ENCODE results near the gene IL4R. TPM values are rescaled to one million over a fixed set of nuclear protein-coding genes. Genes with fewer than 3 reads are reported as not detected.
A peak's percentile ranks its signal among the peaks of the same experiment; 100 is the strongest.

Gene IL4R
- total RNA-seq, 3 donors from 2014 or later: 18.7 to 53.4 (median 51.8) TPM

DNA sequence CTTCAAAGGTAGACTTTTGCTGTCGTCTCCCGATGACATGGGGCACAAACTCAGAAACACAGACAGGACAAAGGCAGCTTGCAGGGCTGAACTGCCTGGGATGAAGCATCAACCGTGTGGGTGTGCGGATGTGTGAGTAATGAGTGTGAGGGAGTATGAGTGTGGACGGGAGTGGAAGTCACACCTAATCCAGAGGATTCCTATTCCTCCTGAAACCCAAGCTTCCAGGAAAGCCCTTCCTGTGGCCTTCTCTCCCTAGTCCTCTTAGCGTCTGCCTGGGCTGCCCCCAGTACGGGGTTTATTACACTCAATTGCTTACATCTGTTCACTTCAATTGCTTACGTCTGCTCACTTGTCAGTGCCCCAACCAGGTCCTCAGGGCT lies 2.3 kb upstream of the IL4R start:
- no peaks in the 10 kb centered on the region for H3K36me3 ChIP-seq
- H3K27ac ChIP-seq: peak overlapping the region in 1 of 2 donors; percentile 3
- H3K27me3 ChIP-seq: no peaks in the 10 kb centered on the region
- H3K4me3 ChIP-seq: no peak overlapping the region
- H3K9me3 ChIP-seq: no peaks in the 10 kb centered on the region
- peaks cover 0 to 5% of the 10 kb centered on the region in 2 donors for H3K4me1 ChIP-seq
- TF ChIP-seq POLR2A (IDR thresholded peaks at IDR 0.05) (no peak), POLR2AphosphoS5 (IDR thresholded peaks at IDR 0.05) (no peak)
- TF ChIP-seq, protein P1, sequence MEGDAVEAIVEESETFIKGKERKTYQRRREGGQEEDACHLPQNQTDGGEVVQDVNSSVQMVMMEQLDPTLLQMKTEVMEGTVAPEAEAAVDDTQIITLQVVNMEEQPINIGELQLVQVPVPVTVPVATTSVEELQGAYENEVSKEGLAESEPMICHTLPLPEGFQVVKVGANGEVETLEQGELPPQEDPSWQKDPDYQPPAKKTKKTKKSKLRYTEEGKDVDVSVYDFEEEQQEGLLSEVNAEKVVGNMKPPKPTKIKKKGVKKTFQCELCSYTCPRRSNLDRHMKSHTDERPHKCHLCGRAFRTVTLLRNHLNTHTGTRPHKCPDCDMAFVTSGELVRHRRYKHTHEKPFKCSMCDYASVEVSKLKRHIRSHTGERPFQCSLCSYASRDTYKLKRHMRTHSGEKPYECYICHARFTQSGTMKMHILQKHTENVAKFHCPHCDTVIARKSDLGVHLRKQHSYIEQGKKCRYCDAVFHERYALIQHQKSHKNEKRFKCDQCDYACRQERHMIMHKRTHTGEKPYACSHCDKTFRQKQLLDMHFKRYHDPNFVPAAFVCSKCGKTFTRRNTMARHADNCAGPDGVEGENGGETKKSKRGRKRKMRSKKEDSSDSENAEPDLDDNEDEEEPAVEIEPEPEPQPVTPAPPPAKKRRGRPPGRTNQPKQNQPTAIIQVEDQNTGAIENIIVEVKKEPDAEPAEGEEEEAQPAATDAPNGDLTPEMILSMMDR (IDR thresholded peaks at IDR 0.05): no peak
- peak in 1 of 2 donors; percentile 16 for DNase-seq (ENCODE audit: low spot score in 2 of 2)
- intact Hi-C loops (cut with DNase I; ENCODE audit: low total_unique reads): loop anchor here (10.0 kb wide), 1 partner anchor 77 kb away; no protein-coding TSS in a partner anchor

DNA sequence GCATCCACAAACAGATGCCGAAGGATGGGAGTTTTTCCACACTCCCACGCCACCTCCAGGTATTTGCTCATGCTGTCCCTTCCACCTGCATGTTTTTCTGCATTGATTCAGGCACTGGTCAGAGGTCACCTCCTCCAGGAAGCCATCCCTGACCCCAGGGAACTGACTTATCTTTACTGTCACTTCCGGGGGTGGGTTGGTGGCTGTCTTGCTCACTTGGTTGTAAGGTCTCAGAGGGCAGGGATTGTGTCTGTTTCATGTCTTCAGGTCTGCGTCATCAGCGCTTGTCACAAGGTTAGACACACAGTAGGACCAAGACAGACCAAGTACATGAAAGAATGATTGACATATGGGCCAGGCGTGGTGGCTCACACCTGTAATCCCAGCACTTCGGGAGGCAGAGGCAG lies 1.9 kb upstream of the IL4R start:
- no peak overlapping the region for H3K4me3 ChIP-seq
- H3K36me3 ChIP-seq: no peaks in the 10 kb centered on the region
- intact Hi-C loops (cut with DNase I; ENCODE audit: low total_unique reads): loop anchor here (10.0 kb wide), 1 partner anchor 77 kb away; no protein-coding TSS in a partner anchor
- no peaks in the 10 kb centered on the region for H3K9me3 ChIP-seq
- peaks cover 0 to 5% of the 10 kb centered on the region in 2 donors for H3K4me1 ChIP-seq
- peak in 1 of 2 donors; percentile 16 for DNase-seq (ENCODE audit: low spot score in 2 of 2)
- no peak overlapping the region for H3K27ac ChIP-seq
- TF ChIP-seq, protein P1 (IDR thresholded peaks at IDR 0.05): no peak
- TF ChIP-seq POLR2AphosphoS5 (IDR thresholded peaks at IDR 0.05): no peak
- no peak for TF ChIP-seq POLR2A (IDR thresholded peaks at IDR 0.05)
- no peaks in the 10 kb centered on the region for H3K27me3 ChIP-seq

DNA sequence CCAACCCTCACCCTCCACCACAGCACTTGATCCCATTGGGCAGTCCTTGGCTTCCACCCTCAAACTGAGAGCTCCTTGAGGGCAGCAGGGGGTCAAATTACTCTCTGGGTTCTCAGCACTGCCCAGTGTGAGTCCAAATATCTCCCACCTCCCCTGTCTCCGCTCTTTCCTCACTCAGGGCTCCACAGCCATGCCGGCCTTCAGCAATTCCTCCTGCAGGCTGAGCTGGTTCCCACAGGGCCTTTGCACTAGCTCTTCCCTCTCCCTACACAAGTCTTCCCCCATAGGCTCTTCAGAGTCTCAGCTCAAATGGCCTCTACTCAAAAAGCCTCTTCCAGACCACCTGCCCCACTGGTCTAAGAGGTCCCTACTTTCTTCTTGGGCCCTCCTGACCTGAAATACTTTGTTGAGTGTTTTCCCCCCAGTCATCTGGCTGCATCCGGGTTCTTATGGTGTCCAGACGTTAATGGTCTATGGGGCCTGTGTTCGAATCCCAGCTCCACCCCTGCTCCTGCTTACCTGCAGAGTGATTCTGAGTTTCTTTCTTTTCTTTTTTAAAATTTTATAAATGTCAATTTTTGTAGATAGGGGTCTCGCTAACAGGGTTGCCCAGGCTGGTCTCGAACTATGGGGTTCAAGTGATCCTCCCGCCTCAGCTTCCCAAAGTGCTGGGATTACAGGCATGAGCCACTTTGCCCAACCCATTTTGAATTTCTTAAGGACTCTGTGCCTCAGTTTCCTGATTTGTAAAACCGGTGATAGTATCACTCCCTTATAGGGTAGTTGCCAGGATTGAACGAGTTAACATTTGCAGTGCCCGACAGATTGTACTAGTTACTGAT lies 973 bp upstream of the IL4R start:
- no peak for TF ChIP-seq POLR2A (IDR thresholded peaks at IDR 0.05)
- TF ChIP-seq POLR2AphosphoS5 (IDR thresholded peaks at IDR 0.05): no peak
- TF ChIP-seq, protein P1 (IDR thresholded peaks at IDR 0.05): no peak
- intact Hi-C loops (cut with DNase I; ENCODE audit: low total_unique reads): loop anchor here (10.0 kb wide), 1 partner anchor 78 kb away; no protein-coding TSS in a partner anchor
- DNase-seq (ENCODE audit: low spot score in 2 of 2): peak in 1 of 2 donors; percentile 17

DNA sequence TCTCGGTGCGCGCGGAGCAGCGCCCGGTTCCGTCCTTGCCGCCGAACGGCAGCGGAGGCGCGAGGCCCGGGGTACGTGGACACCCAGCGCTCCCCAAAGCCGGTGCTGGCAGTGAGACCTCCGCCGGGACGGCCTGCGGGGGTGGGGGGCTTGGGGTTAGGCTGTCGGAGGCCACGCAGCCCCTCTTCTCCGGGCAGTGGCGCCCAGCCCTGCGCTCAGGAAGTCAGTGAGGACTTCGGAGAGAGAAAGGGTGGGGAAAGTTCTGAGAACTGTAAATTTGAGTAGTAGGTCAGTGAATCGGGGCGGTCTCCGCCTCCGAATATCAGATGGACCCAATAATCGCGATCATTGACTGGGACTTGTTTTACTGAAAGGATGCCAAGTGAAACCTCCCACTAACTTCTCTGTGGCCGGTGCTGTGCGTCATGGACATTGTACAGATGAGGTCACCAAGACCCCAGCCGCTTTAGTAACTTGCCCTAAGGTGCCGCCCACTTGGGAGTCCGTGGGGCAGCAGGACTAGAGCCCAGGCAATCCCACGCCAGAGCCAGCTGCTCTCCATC lies 468 bp downstream of the IL4R start:
- Histone ChIP-seq H3K4me3 (peak overlapping the region; percentile 90 to 100 (median 95)), H3K27ac (peak overlapping the region; percentile 97 to 100), H3K9me3 (no peaks in the 10 kb centered on the region), H3K36me3 (no peaks in the 10 kb centered on the region), H3K4me1 (peaks cover 0 to 8% of the 10 kb centered on the region in 2 donors), H3K27me3 (no peaks in the 10 kb centered on the region)
- DNase-seq (ENCODE audit: low spot score in 2 of 2): peak in 1 of 2 donors; percentile 66
- intact Hi-C loops (cut with DNase I; ENCODE audit: low total_unique reads): loop anchor here (10.0 kb wide), 1 partner anchor 79 kb away; no protein-coding TSS in a partner anchor
- TF ChIP-seq POLR2AphosphoS5 (IDR thresholded peaks at IDR 0.05) (peak in 2 of 3 donors; percentile 19 to 70), POLR2A (IDR thresholded peaks at IDR 0.05) (no peak)

More for the DNA sequence above, 973 bp upstream of the IL4R start:
- Histone ChIP-seq H3K27me3 (no peaks in the 10 kb centered on the region), H3K9me3 (no peaks in the 10 kb centered on the region), H3K4me1 (peaks cover 0 to 5% of the 10 kb centered on the region in 2 donors), H3K4me3 (peak overlapping the region; percentile 90 to 100 (median 95)), H3K27ac (peak overlapping the region; percentile 97 to 100), H3K36me3 (no peaks in the 10 kb centered on the region)

DNA sequence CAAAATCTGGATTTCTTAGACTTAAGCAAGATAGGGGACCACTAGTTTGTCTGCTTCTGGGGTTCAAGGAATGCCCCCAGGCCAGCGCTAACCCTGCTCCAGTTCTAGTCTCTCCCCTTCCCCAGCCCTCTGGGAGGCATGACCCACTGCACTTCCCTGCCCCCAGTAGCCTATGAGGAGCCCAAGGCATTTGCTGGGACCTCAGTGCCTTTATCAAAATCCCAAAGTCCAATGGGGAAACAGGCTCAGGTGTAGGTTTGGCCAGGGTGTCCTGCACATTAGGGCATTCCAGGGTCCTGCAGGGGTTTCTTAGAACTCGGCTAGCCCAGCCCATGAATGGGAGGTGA lies 1.2 kb downstream of the IL4R start:
- no peaks in the 10 kb centered on the region for H3K9me3 ChIP-seq
- H3K4me1 ChIP-seq: peaks cover 0 to 8% of the 10 kb centered on the region in 2 donors
- peak overlapping the region; percentile 97 to 100 for H3K27ac ChIP-seq
- H3K36me3 ChIP-seq: no peaks in the 10 kb centered on the region
- H3K4me3 ChIP-seq: peak overlapping the region; percentile 90 to 100 (median 95)
- no peak for DNase-seq (ENCODE audit: low spot score in 2 of 2)
- H3K27me3 ChIP-seq: no peaks in the 10 kb centered on the region
- intact Hi-C loops (cut with DNase I; ENCODE audit: low total_unique reads): loop anchor here (10.0 kb wide), 1 partner anchor 80 kb away; no protein-coding TSS in a partner anchor
- TF ChIP-seq, protein P1 (IDR thresholded peaks at IDR 0.05): no peak
- TF ChIP-seq POLR2AphosphoS5 (IDR thresholded peaks at IDR 0.05): no peak
- no peak for TF ChIP-seq POLR2A (IDR thresholded peaks at IDR 0.05)
